Left renal cortex interstitium (tissue), 4 donors: ENCODE data around the gene THSD4. TPM values are rescaled to one million over a fixed set of nuclear protein-coding genes. Genes with fewer than 3 reads are reported as not detected.
"Not testable (repeated sequence)": the region's sequence is repeated elsewhere in the genome, so short reads cannot be mapped to it uniquely, and the experiment has no call there.

Source experiments
- DNase-seq, 4 donors: peaks; one replicate each; pipeline ENCODE4 v3.0.0-alpha.2; 2013; ENCODE audit warnings: low read depth in 4 of 4, low spot score in 2 of 4, missing footprints in 1 of 4
- polyA plus RNA-seq, 4 donors: library from polyadenylated mRNA; unstranded; fragments of 120-200 nt; gene quantifications; one replicate each; pipeline ENCODE4 v1.2.1, GENCODE V29; 2013; ENCODE audit not compliant: insufficient read length in 4 of 4

Gene THSD4
- polyA plus RNA-seq, 4 donors, result 30.0 to 48.5 (median 35.9) TPM

DNA sequence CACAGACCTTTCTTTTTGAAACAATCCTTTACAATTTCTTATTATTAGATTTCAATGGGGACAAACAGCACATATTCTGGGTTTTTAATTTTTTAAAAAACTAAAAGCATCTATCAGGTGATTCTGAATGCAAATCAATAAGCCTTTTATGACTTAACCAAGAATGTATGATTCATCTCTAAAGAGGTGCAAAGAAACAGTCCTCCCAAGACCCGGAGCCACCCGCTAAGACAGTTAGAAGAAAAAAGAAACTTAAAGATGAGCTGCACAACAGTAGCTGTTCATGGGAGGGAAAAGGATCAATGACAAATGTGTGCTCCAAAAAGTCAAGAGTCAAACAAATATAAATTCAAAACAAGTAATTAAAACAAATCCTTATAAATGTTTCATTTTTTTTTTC is 319.5 kb downstream of the THSD4 start:
- DNase-seq, result no peak

DNA sequence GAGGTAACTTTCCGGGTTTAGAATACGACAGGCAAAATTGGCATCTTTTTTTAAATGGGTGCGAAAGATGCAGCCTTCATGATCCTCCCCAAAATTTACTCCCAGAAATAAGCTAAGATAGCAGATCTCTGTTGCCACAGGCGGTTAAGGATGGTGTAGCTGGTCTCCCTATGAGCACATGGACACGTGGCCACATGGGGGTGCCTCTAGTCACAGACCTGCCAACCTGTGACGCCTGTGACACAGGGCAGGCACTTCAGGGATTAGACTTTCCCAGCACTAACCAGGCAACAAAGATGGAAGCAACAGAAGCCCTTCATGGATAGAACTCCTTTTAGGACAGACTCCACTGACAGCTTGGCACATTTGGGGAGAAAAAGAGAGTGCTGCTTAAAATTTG is 320.3 kb downstream of the THSD4 start:
- DNase-seq, result no peak

DNA sequence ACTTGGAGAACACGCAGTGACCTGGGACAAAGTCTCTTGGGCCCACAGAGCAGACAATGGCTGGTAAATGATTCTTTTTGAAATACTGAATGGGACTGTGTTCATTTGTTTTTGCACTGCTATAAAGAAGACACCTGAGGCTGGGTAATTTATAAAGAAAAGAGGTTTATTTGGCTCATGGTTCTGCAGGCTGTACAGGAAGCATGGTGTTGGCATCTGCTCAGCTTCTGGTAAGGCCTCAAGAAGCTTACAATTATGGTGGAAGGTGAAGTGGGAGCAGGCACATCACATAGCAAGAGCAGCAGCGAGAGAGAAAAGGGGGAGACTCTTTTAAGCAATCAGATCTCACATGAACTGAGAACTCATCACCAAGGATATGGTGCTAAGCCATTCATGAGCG is 321.6 kb downstream of the THSD4 start:
- DNase-seq, result no peak

DNA sequence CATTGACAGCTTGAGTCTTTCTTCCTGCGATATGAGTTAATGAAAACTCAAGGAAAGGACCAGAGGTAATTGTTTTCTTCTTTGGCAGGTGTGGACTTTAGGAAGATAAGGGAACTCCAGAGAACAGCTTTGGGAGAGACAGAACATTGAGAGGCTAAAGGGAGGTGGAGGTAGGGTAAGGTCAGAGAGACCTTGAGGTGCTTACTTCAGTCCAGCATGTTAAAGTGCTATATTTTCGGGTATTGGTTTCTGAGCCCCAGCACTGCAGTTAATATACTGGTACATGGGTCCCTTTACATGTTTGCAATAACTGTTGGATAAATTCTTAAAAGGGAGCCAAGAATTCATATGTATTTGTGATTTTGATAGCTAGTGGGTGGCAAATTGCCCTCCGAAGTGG is 322.1 kb downstream of the THSD4 start:
- no peak for DNase-seq

DNA sequence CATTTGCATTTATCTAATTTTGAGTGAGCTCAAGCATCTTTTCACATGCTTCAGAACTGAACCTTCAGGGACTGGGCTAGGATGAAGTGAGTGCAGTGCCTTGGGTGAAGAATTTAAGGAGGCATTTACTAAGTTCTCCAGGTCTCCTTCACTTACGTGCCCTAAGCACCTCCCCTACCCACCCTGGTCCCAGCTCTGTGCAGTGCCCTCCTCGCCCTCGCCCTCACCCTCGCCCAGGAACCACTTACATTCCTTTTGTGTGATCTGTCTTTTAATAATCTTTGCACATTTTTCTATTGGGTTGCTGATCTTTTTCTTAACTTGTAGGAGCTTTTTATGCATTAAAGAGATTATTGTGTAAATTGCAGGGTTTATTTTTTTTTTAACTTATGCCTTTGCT is 322.6 kb downstream of the THSD4 start:
- DNase-seq, result no peak

DNA sequence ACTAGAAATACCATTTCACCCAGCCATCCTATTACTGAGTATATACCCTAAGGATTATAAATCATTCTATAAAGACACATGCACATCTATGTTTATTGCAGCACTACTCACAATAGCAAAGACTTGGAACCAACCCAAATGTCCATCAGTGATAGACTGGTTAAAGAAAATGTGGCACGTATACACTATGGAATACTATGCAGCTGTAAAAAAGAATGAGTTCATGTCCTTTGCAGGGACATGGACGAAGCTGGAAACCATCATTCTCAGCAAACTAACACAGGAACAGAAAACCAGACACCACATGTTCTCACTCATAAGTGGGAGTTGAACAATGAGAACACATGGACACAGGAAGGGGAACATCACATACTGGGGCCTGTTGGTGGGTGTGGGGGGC is 324.2 kb downstream of the THSD4 start:
- not testable (repeated sequence) for DNase-seq

DNA sequence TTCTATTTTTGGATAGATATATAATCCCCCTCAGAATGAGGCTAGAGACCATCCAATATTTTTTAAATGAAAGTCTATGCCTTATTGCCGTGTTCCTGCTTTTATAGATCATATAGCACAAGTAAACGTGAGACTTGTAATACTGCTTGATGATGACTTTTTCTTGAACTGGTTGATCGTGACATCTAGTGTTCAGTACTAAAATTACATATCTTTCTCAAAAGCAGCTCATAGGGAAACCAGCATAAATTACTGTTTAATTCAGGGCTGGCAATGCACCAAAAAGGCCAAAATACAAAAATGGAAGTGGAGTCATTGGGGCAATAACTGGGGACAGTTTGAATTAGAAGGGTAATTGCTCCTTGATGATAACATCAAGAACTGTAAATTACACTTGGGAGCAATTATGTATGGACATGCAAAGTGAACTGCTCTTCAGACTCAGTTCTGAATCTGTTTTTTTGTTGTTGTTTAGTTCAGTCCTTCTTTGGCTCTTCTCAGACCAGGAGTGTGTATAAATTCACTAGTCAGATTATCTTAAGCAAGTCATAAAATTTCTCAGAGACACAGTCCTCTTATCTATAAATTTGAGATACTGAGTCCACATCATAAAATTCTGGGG is 325.3 kb downstream of the THSD4 start:
- DNase-seq, result peak in 3 of 4 donors; percentile 34 to 68 (median 61)

DNA sequence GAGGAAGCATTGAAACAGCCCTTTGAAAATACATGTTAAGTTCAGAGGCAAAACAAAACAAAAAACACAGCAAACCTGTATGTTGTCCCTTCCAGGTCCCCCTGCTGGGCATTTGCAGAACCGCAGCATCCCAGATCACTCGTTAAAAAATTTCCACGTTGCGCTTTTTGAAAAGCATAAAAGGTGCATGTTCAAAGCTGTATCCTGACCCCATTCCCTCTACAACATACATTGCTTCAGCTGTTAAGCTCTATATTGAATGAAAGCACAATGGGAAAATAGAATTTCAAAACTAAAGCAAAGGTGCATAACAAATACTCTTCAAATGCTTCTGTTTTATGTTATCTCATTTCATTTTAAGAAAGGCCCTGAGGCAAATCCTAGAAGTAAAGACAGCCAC is 328.3 kb downstream of the THSD4 start:
- DNase-seq, result peak in 2 of 4 donors; percentile 34 to 44

DNA sequence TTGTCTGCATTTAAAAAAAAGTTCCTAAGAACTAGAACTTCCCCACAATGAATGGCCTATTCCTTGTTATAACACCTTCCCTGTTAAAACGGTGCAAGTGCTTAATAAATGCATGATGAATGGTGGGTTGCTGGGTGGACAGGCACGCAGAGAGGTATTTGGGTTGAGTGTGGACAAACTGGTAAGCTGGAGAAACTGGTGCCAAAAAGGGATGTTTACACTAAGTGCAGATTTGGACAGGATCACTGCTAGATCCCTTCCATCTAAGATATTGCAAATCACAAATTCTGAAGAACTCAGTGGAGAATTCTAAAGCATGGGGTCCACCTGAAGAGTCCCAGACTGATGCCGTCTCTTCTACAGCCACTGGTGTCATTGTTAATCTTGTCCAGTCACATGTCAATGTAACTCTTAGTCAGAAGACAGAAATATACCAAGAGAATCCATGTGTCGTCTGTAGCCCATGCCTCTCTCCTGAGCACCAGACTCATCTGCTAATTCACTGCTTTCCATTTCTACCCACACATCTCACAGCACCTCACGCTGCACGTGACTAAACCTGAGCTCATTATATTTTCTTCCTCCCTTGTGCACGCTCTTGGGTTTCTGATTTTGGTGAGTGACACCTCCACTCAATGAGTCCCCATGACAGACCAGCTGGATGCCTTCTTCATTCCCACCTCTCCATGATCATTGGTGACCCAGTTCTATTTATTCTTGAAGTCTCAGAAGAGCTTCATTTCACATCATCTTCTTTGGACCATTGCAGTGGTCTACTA is 328.9 kb downstream of the THSD4 start:
- no peak for DNase-seq

DNA sequence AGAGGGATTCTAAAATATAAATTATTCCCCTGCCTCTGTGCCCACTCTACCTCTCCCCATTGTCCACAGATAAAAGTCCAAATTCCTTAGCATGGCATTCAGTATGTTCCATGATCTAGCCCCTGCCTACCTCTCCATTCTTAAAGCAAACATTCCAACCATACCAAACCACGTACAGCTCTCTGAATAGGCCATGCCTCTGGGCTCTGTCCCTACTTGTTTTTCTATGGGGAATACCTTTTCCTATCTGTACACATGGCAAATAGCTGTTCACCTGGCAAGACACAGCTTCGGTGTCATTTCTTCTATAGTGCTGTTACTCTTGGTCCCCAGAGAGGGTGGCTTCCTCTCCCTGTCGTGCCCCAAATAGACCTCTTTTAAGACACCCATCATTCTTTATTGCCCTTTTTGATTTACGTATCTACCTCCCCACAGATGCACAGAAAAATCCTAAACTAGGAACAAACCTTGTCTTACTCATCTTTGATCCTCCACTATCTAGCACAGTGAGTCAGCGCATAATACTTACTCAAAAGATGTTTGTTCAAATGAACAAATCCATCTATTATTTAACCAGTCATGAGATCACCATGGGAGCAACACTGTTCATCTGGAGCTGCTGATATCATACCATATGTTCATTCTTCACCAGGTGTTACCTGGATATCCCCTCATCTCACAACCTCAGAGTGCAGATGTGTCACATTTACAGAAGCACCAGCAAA is 329.8 kb downstream of the THSD4 start:
- DNase-seq, result no peak

DNA sequence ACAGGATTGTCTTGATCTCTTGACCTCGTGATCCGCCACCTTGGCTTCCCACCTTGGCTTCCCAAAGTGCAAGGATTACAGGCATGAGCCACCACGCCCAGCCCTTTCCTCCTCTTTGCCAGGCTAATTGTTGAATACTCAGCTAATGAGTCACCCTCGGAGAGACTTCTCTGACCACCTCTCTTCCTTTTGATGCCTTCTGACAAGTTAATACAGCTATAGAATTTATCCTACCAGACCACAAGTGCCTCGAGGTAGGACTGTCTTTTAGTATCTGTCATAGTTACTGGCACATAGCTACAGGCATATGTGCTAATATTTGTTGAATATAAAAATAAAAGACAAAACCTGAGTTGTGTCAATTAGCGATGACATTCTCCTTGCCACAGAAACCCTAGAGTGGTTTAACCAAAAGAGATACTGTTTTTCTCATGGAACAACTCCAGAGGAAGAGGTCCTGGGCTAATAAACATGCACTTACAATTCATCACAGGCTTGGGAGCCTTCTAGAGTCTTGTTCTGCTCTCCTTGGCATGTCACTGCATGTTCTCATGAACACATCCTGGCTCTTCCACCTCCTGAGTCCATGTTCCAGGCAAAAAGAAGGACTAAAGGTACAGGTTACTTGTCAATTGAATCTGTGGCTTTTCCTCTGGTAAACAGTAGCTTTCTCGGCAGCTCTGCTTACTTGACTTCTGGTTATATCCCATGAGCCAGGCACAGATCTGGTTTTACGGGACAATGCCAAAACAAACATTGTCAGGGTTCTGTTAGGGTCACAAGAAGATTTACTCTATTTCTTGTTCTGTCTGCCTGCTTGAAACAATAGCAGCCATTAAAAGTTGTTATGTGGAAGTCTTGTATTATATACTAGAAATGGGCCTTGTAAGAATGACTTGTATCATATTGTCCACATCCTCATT is 332.3 kb downstream of the THSD4 start:
- no peak for DNase-seq

DNA sequence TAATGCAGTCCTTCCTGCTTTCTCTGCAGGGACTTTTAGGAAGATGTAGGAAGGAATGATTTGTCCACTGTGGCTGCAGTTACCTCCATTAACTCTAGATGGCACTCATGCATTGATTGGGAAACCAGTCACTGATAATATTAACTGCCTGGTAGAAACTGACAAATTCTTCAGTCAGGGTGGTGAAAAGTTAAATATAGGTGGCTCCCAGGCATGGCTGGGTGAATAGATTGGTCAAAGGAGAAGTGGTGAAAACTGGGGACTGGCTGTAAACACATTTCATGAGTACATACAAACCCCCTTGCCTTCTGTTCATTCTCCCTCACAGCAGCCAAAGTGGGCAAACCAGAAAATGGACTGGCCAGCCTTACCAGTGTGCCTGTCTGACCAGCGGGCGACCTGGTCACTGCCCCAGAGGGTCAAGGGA is 333.4 kb downstream of the THSD4 start:
- DNase-seq, result peak in 3 of 4 donors; percentile 37 to 63 (median 48)

DNA sequence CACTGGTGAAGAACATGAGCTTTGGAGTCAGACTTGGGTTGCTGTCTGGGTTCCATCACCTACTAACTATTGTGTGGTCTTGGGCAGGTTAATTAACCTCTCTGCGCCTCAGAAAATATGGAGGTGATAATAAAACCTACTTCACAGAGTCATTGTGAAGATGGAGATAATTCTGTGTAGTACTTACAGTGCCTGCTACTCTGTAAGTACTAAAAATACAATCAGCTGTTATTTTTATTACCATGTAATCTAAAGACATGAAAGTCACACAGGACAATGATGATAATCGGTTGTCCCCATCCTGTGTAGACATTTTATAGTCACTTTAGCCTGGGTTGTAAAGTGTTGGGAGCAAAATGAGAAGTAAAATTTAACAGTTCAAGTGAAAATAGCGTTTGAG is 334.1 kb downstream of the THSD4 start:
- no peak for DNase-seq

DNA sequence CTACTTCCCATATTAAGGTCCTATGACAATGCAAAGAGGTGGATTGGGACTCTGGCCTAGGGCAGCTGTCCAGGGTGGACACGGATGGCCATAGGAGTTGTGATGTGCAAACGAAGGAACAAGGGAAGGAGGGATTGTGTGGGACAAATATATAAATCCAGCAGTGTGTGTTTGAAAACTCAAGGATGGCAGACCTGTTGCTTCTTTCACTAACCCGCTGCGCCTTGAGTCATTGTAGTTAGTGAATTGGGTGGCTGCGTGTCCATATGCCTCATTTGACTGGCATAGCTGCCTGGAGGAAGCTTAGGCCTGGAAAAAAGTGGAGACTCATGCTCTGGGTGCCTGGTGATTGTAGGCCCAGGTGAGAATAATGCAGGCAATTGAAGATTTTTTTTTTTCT is 334.7 kb downstream of the THSD4 start:
- DNase-seq, result no peak

DNA sequence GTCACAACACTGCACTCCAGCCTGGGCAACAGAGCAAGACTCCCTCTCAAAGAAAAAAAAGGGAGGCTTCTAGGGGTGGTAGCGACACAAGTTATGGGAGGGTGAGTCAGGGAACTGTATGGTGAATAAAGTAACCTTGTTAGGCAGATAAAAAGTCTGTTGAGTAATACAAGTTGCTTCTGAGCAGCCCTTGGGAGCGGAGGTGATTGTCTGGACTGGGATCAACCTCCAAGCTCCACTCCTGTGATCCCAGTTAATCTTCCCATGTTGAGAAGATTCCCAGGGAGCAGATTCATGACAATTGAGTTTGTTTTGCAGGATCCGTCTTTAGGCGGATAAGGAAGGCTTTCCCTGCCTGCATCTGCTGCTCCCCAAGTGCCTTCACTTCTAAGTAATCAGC is 335.9 kb downstream of the THSD4 start:
- no peak for DNase-seq

DNA sequence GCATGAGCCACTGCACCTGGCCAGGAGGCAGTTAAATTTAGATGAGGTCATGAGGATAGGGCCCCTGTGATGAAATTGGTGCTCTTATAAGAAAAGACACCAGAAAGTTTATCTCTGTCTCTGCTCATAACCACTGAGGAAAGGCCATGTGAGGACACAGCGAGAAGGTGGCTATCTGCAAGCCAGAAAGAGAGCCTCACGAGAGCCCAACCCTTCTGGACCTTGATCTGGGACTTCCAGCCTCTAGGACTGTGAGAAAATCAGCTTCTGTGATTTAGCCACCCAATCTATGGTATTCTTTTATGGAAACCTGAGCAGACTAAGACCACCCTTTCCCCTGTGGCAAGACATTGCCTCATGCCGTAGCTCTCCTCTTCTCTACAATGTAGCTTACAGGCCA is 337.6 kb downstream of the THSD4 start:
- no peak for DNase-seq

DNA sequence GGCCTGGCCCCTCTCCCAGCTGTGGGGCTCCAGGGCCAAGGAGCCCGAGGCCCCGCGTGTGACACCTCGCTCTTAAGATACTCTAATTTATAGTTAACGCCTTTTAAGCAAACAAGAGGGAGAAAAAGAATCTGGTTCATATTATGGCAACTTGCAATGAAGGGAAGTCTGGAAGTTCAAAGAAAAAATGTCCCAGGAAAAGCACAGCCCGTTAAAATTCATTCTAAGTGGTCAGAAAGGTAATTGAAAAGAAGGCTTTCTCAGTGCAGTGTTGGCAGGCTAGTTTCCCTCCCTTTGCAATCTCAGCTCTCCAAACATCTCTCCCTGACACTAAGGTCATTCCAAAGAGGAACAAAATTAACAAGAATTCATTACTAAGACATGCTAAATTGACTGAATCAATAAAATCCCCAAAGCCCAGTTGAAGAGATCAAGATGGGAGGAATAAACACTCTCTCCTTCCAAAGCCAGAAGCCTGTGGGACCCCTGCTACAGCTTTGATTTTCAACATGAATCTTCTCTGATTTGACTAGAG is 339.3 kb downstream of the THSD4 start:
- DNase-seq, result no peak

DNA sequence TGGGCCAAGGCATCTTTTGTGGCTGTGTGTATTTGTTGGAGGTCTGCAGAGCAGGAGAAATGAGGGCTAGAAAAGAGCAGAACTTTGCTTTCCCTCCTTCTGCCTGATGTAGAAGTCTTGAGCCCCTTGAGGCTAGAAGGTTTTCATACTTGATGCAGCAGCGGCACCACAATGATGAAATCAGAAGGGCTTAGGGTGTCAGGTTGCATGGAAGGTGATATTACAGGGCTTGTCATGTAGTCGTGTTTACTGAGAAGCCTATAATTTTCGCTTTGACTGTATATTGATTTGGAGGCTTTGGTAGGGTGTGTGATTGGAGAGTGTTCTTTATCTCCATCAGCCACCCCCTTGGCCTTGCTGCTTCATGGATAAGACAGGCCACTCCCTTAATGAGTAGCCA is 339.8 kb downstream of the THSD4 start:
- no peak for DNase-seq

DNA sequence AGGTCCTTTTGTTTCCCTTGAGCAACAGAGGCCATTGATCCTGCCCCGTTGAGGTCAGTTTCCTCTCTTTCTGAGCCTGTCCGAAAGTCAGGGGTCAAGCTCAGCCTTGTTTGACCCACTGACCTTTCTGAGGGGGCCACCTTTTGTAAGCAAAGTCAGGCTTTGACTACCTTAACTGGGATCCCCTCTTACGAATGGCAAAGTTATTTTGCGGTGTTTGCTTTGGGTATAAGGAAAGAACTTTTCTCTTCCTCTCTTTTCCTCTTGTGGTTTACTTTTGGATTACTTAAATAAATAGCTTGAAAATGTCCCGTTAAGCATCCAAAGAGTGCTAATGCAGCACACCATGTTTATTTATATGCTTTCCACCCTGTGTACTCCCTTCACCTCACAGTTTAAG is 340.6 kb downstream of the THSD4 start:
- DNase-seq, result no peak

DNA sequence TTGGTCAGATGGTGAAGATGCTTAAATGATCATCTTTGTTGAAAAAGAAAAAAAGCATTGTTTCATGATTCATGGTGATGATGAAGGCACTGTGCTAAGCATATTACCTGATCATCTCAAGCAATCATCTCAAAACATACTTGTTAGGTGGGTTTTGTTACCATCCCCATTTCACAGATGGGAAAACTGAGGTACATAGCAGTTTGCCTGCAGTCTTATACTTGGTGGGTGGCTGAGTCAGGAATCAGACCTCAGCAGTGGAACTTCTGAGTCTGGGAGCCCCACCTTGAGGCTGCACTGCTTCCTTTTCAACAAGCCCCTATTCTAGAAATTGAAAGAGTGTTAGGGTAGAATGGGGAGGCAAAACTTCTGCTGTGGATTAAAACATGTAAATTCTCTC is 341.1 kb downstream of the THSD4 start:
- DNase-seq, result no peak
